GM12873 (cell line): ENCODE data around the gene PHACTR1.
A peak's percentile ranks its signal among the peaks of the same experiment; 100 is the strongest.

ENCODE experiments used
- CTCF ChIP-seq: IDR thresholded peaks from 2 replicates; pipeline ENCODE4 v1.5.1; 2012; ENCODE audit warnings: low read depth, mild to moderate bottlenecking, moderate library complexity, low read length, control low read depth; ENCODE audit not compliant: insufficient read depth; ENCODE audit errors: missing control alignments

PHACTR1 gene

GRCh38 chr6:13311155-13311554 is 594.6 kb downstream of the PHACTR1 start:
- TF ChIP-seq CTCF, result no peak

- TF ChIP-seq CTCF, result no peak
Measured at GRCh38 chr6:13314806-13315205, 598.2 kb downstream of the PHACTR1 start.

- no peak for TF ChIP-seq CTCF
Measured at GRCh38 chr6:13315896-13316295, 599.3 kb downstream of the PHACTR1 start.

GRCh38 chr6:13318821-13319220 is 602.3 kb downstream of the PHACTR1 start:
- TF ChIP-seq CTCF, result no peak

- TF ChIP-seq CTCF, result no peak
Measured at GRCh38 chr6:13319891-13320564, 603.5 kb downstream of the PHACTR1 start.

- no peak for TF ChIP-seq CTCF
Measured at GRCh38 chr6:13327691-13328075, 611.1 kb downstream of the PHACTR1 start.

GRCh38 chr6:13328076-13328874 is 611.7 kb downstream of the PHACTR1 start, which contains the start of gene TBC1D7:
TSS of gene TBC1D7 (minus strand) at chr6:13328537. CDS start at chr6:13326898, 1,639 bp downstream.
- TF ChIP-seq CTCF, result peak; percentile 32
